B cell (primary cell): Measurements from ENCODE around the gene XPO6. TPM values are rescaled to one million over a fixed set of nuclear protein-coding genes. Genes with fewer than 3 reads are reported as not detected.

Source experiments
- ATAC-seq: fragments of 200-7000 bp; cut with Tn5 transposase; one replicate; pipeline ENCODE4 v1.10.0; 2021; ENCODE audit warnings: low read depth, mild to moderate bottlenecking, moderate number of reproducible peaks, moderate library complexity
- CTCF ChIA-PET: fragments of 350-600 bp; sonication (Branson Sonifier 250); formaldehyde crosslinking; loops from one replicate; lab custom pipeline; 2021; ENCODE audit warnings: antibody characterized with exemption, inconsistent platforms; lab: Charles Lee
- POLR2A ChIA-PET: fragments of 350-600 bp; sonication (Branson Sonifier 250); formaldehyde crosslinking; loops from one replicate; lab custom pipeline; 2021; ENCODE audit warnings: antibody characterized with exemption; lab: Charles Lee
- DNase-seq: peaks from one replicate; pipeline ENCODE4 v3.0.0; 2013
- H2AFZ ChIP-seq: 2 replicates; pipeline ENCODE4 v1.6.1; 2012; ENCODE audit warnings: mild to moderate bottlenecking, low read depth, low read length; ENCODE audit not compliant: insufficient read depth, poor library complexity, severe bottlenecking
- H3K27ac ChIP-seq, 2 donors: 1 replicate in 1 of 2; 2 replicates in 1 of 2; pipeline ENCODE4 v1.5.1; 2012 to 2013; ENCODE audit warnings: low read length in 2 of 2, mild to moderate bottlenecking in 2 of 2, moderate library complexity in 1 of 2
- H3K27me3 ChIP-seq, 4 experiments: fragments of 200-600 bp in 1 of 4; sonication (generic) in 1 of 4; replicated peaks in 1 of 4; 1 replicate in 2 of 4; 2 replicates in 2 of 4; pipeline versions ENCODE4 v1.6.1 to v1.7.0; 2013 to 2016; ENCODE audit warnings: low read length in 3 of 4, mild to moderate bottlenecking in 2 of 4, mixed read lengths in 1 of 4, moderate library complexity in 1 of 4; ENCODE audit not compliant: insufficient read depth in 4 of 4, control insufficient read depth in 3 of 4; ENCODE audit errors: control extremely low read depth in 1 of 4
- H3K36me3 ChIP-seq, 2 experiments: replicated peaks in 1 of 2; 1 replicate in 1 of 2; 2 replicates in 1 of 2; pipeline versions ENCODE4 v1.6.1 to v1.7.1; 2013; ENCODE audit warnings: low read length in 1 of 2; ENCODE audit not compliant: insufficient read depth in 2 of 2, control insufficient read depth in 1 of 2; ENCODE audit errors: control extremely low read depth in 1 of 2, extremely low read depth in 1 of 2
- H3K4me1 ChIP-seq, 2 donors: fragments of 200-600 bp in 1 of 2; sonication (generic) in 1 of 2; 1 replicate in 1 of 2; 2 replicates in 1 of 2; pipeline versions ENCODE4 v1.5.1 to v1.6.1; 2013 to 2017; ENCODE audit warnings: low read length in 2 of 2; ENCODE audit not compliant: control insufficient read depth in 2 of 2, insufficient read depth in 2 of 2
- H3K4me2 ChIP-seq: replicated peaks from 2 replicates; pipeline ENCODE3; 2012; ENCODE audit warnings: mild to moderate bottlenecking, low read depth, low read length; ENCODE audit not compliant: poor library complexity, severe bottlenecking
- H3K4me3 ChIP-seq, 5 experiments: fragments of 200-600 bp in 1 of 5; sonication (generic) in 1 of 5; 1 replicate in 3 of 5; 2 replicates in 2 of 5; pipeline versions ENCODE4 v1.5.1 to v1.7.0; 2011 to 2016; ENCODE audit warnings: low read length in 4 of 5, mild to moderate bottlenecking in 4 of 5, low read depth in 2 of 5, control low read depth in 1 of 5, moderate library complexity in 1 of 5; ENCODE audit not compliant: insufficient read depth in 1 of 5; ENCODE audit errors: control extremely low read depth in 1 of 5, extremely low read depth in 1 of 5
- H3K79me2 ChIP-seq: fragments of 200-600 bp; sonication (generic); one replicate; pipeline ENCODE4 v1.6.0; 2016; ENCODE audit warnings: low read length; ENCODE audit not compliant: control insufficient read depth, insufficient read depth
- H3K9ac ChIP-seq: fragments of 200-600 bp; sonication (generic); 2 replicates; pipeline ENCODE4 v1.6.1; 2017; ENCODE audit warnings: mild to moderate bottlenecking, low read length, moderate library complexity
- H3K9me3 ChIP-seq, 3 donors: one replicate each; pipeline versions ENCODE4 v1.6.1 to v1.7.1; 2013; ENCODE audit warnings: low read length in 2 of 3; ENCODE audit not compliant: control insufficient read depth in 2 of 3, insufficient read depth in 1 of 3; ENCODE audit errors: control extremely low read depth in 1 of 3
- H4K20me1 ChIP-seq: 2 replicates; pipeline ENCODE4 v1.6.0; 2012; ENCODE audit warnings: mild to moderate bottlenecking, low read length; ENCODE audit not compliant: insufficient read depth, control insufficient read depth, poor library complexity, severe bottlenecking
- H3K27ac Mint-ChIP-seq: one replicate; pipeline ENCODE4 v1.8.0; 2021; ENCODE audit warnings: mixed read lengths
- H3K27me3 Mint-ChIP-seq: one replicate; pipeline ENCODE4 v1.8.0; 2021; ENCODE audit warnings: mixed read lengths
- H3K4me1 Mint-ChIP-seq: one replicate; pipeline ENCODE4 v1.8.0; 2021; ENCODE audit warnings: mixed read lengths
- H3K4me3 Mint-ChIP-seq: one replicate; pipeline ENCODE4 v1.8.0; 2021; ENCODE audit warnings: mixed read lengths
- H3K9me3 Mint-ChIP-seq: one replicate; pipeline ENCODE4 v1.8.0; 2022; ENCODE audit warnings: mixed read lengths; ENCODE audit not compliant: insufficient read depth
- CTCF ChIP-seq: fragments of 200-600 bp; IDR thresholded peaks from one replicate; pipeline ENCODE4 v1.8.0; 2022; ENCODE audit warnings: antibody characterized with exemption, mild to moderate bottlenecking
- EZH2 ChIP-seq: IDR thresholded peaks from 2 replicates; pipeline ENCODE4 v1.6.1; 2012; ENCODE audit warnings: borderline replicate concordance, low read depth, mild to moderate bottlenecking, moderate library complexity, low read length; ENCODE audit not compliant: insufficient read depth, poor library complexity, severe bottlenecking
- WGBS: methylation state at CpG from one replicate; pipeline ENCODE4 v1.1.5; 2013; ENCODE audit warnings: missing lambda C conversion rate; ENCODE audit not compliant: insufficient coverage; 5-methylcytosine and 5-hydroxymethylcytosine counted together
- intact Hi-C: fragments of 100-400 bp; cut with micrococcal nuclease; formaldehyde crosslinking; loops from one replicate; pipeline ENCODE4 v1.10.0; 2022
- polyA plus RNA-seq: library from polyadenylated mRNA; depleted of rRNA; stranded (reverse); fragments of >200 nt; gene quantifications from 2 replicates; pipeline ENCODE4 v1.2.3, GENCODE V29; 2012
- total RNA-seq, 2 donors: library from RNA; stranded (reverse); fragments of 120-200 nt in 1 of 2; gene quantifications; 1 replicate in 1 of 2; 2 replicates in 1 of 2; pipeline versions ENCODE4 v1.2.3 to v1.2.4, GENCODE V29; 2013 to 2022

The XPO6 gene
- total and polyA plus RNA-seq, 2 donors (not counting 1 experiment from before 2014, with no cell fraction given), result 259 to 303 TPM

- DNase-seq (no peak), ATAC-seq (no peak)
- POLR2A ChIA-PET, result no interaction called here
- Mint-ChIP-seq H3K9me3 (no peaks in the 10 kb centered on the region), H3K4me1 (peaks cover 2% of the 10 kb centered on the region), H3K27ac (no peak overlapping the region), H3K27me3 (no peaks in the 10 kb centered on the region), H3K4me3 (no peak overlapping the region)
- Histone ChIP-seq H3K4me3 (no peak overlapping the region), H3K36me3 (no peaks in the 10 kb centered on the region), H3K27me3 (no peaks in the 10 kb centered on the region), H4K20me1 (no peaks in the 10 kb centered on the region), H3K4me2 (no peak overlapping the region), H3K79me2 (no peaks in the 10 kb centered on the region), H3K9ac (no peak overlapping the region), H3K9me3 (no peaks in the 10 kb centered on the region), H3K27ac (no peak overlapping the region), H2AFZ (no peak overlapping the region), H3K4me1 (no peaks in the 10 kb centered on the region)
- TF ChIP-seq CTCF (no peak), EZH2 (no peak)
- WGBS, result 98% methylated on average over 8 of the region's 12 CpGs
- CTCF ChIA-PET, result interaction anchor here (1.6 kb wide), 1 partner anchor 13 kb away, joined by 3 read pairs; no protein-coding TSS in a partner anchor
- intact Hi-C loops, result no loop called here
Measured at GRCh38 chr16:28085389-28086171, 126.2 kb downstream of the XPO6 start.

GRCh38 chr16:28084209-28084608 is 127.6 kb downstream of the XPO6 start:
- H4K20me1 ChIP-seq, result no peaks in the 10 kb centered on the region
- H3K9ac ChIP-seq, result no peak overlapping the region
- ChIA-PET CTCF (no interaction called here), POLR2A (no interaction called here)
- H3K79me2 ChIP-seq, result no peaks in the 10 kb centered on the region
- H3K4me3 ChIP-seq, result no peak overlapping the region
- no peak overlapping the region for H2AFZ ChIP-seq
- H3K4me3 Mint-ChIP-seq, result no peak overlapping the region
- no peak overlapping the region for H3K27ac Mint-ChIP-seq
- no peak for DNase-seq
- no peaks in the 10 kb centered on the region for H3K36me3 ChIP-seq
- TF ChIP-seq CTCF (no peak), EZH2 (no peak)
- no peaks in the 10 kb centered on the region for H3K9me3 ChIP-seq
- ATAC-seq, result no peak
- H3K27me3 ChIP-seq, result no peaks in the 10 kb centered on the region
- no peak overlapping the region for H3K27ac ChIP-seq
- no peaks in the 10 kb centered on the region for H3K4me1 ChIP-seq
- no peak overlapping the region for H3K4me2 ChIP-seq
- intact Hi-C loops, result no loop called here
- H3K27me3 Mint-ChIP-seq, result no peaks in the 10 kb centered on the region
- H3K4me1 Mint-ChIP-seq, result no peaks in the 10 kb centered on the region
- WGBS, result 94% methylated on average over 4 of the region's 6 CpGs
- no peaks in the 10 kb centered on the region for H3K9me3 Mint-ChIP-seq
